Uterus (tissue), 2 donors: ENCODE data around the gene SCFD2.

Experiments used
- CTCF ChIP-seq, 4 experiments: fragments of 200-600 bp in 2 of 4; fragments of 450-650 bp in 2 of 4; sonication (generic) in 2 of 4; IDR thresholded peaks; one replicate each; pipeline ENCODE4 v1.5.1; 2016 to 2019; ENCODE audit warnings: antibody characterized with exemption in 4 of 4, mild to moderate bottlenecking in 2 of 4, moderate library complexity in 1 of 4
- POLR2A ChIP-seq, 2 donors: fragments of 450-650 bp; IDR thresholded peaks; one replicate each; pipeline ENCODE4 v1.6.1; 2016; ENCODE audit warnings: antibody characterized with exemption in 2 of 2, mild to moderate bottlenecking in 1 of 2, moderate library complexity in 1 of 2

DNA sequence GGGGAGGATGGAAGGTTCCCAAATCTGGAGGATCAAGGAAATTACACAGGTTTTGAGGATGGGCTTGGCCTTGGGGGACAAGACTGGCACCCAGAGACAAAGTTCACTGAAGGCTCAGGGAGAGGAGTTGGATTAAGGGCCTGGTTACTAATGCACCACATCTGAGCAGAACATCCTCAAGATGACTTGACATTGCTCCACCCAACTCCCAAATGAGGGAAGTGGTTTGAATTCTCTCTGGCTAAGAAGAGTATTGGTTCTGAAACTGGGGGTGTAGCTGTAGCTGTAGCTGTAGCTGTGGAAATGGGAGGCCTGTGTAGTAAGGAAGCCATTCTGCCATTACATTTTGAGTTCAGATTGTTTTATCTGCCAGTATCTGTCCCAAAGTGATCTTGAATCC is 374.4 kb downstream of the SCFD2 start:
- TF ChIP-seq POLR2A (IDR thresholded peaks at IDR 0.05) (no peak), CTCF (IDR thresholded peaks at IDR 0.05) (no peak)
